Hematopoietic multipotent progenitor cell treated with erythropoietin and hydrocortisone succinate and interleukin-3 and kit ligand, for 6 days (in vitro differentiated cells): ENCODE measurements around the gene CELA2A.
A peak's percentile ranks its signal among the peaks of the same experiment; 100 is the strongest.
"Not testable (repeated sequence)": the region's sequence is repeated elsewhere in the genome, so short reads cannot be mapped to it uniquely, and the experiment has no call there.

Experiments
- DNase-seq: peaks from one replicate; pipeline ENCODE4 v3.0.0-alpha.2; 2015

Gene CELA2A

GRCh38 chr1:15425521-15425920 is 31.0 kb upstream of the CELA2A start:
- no peak for DNase-seq

GRCh38 chr1:15425958-15426357 is 30.6 kb upstream of the CELA2A start:
- DNase-seq: no peak

GRCh38 chr1:15426492-15427279 is 29.8 kb upstream of the CELA2A start:
- peak; percentile 36 for DNase-seq

DNA sequence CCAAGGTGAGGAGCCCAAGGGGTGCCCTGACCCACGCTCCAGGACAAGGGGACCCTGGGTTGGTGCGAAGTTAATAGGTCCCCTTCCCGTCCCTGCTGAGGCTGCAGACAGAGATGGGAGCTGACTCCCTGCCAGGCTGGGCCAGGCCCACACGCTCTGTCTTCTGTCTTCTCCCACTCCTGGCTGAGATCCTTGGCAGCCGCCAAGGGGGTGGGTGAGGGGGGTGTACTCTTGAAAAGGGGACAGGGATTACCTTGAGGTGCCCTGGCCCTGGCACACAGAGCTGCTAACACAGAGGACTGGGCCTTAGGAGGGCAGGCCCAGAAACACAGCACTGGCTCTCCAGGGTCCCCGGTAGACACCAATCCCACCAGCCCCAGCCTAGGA is 29.3 kb upstream of the CELA2A start:
- DNase-seq: no peak

GRCh38 chr1:15428252-15428651 is 28.3 kb upstream of the CELA2A start:
- not testable (repeated sequence) for DNase-seq

- DNase-seq: no peak
Measured at GRCh38 chr1:15428815-15429435, 27.6 kb upstream of the CELA2A start.

- DNase-seq: no peak
Measured at GRCh38 chr1:15429701-15430149, 26.8 kb upstream of the CELA2A start.

GRCh38 chr1:15430787-15431570 is 25.6 kb upstream of the CELA2A start:
- peak; percentile 67 for DNase-seq

DNA sequence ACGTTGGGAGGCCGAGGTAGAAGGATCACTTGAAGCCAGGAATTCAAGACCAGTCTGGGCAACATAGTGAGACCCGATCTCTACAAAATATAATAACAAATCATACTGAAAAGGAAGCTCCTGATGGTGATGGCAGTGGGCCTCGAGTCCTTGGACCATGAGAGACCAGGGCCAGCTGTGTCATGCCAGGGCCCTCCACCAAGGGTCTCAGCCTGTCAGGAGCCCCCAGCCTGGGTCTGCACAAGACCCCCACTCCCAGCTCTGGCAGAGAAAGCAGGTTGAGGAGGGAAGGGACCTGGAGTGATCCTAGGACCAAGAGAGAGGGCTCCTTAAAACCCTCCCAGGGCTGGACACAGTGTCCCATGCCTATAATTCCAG is 25.0 kb upstream of the CELA2A start:
- no peak for DNase-seq

GRCh38 chr1:15432324-15432723 is 24.2 kb upstream of the CELA2A start:
- no peak for DNase-seq

GRCh38 chr1:15433471-15433870 is 23.1 kb upstream of the CELA2A start:
- no peak for DNase-seq

GRCh38 chr1:15434739-15435138 is 21.8 kb upstream of the CELA2A start:
- DNase-seq: peak; percentile 83

- DNase-seq: no peak
Measured at GRCh38 chr1:15435239-15436077, 21.1 kb upstream of the CELA2A start.

- no peak for DNase-seq
Measured at GRCh38 chr1:15436881-15437442, 19.6 kb upstream of the CELA2A start.

- DNase-seq: no peak
Measured at GRCh38 chr1:15439325-15439724, 17.2 kb upstream of the CELA2A start.

DNA sequence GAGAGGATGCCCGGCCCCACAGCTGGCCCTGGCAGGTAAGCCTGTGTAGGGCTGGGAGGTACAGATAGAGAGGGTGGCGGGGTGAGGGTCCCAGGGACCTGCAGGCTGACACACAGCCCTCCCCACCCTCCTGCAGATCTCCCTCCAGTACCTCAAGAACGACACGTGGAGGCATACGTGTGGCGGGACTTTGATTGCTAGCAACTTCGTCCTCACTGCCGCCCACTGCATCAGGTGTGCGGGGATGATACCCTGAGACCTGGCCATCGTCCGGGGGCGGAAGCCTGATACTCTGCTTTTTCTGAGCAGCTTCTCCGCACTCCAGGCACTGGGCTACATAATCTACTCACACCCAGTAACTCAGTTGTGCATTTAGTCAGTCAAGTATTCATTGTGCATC is 16.2 kb upstream of the CELA2A start:
- DNase-seq: no peak

DNA sequence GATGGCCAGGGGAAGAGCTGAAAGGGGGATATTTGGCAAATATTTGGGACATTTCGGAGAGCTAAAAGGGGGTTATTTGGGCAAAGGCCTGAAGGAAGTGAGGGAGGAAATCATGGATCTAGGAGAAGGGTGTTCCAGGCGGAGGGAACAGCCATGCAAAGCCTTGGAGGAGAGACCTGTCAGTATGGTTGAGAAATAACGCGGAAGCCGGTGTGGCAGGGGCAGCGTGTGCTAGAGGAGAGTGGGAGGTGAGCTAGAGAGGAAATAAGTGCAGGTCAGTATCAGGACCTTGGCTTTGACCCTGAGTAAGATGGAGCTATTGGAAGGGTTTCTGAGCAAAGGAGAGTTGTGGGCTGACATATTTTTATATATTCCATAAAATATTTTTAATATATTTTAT is 15.3 kb upstream of the CELA2A start:
- no peak for DNase-seq

DNA sequence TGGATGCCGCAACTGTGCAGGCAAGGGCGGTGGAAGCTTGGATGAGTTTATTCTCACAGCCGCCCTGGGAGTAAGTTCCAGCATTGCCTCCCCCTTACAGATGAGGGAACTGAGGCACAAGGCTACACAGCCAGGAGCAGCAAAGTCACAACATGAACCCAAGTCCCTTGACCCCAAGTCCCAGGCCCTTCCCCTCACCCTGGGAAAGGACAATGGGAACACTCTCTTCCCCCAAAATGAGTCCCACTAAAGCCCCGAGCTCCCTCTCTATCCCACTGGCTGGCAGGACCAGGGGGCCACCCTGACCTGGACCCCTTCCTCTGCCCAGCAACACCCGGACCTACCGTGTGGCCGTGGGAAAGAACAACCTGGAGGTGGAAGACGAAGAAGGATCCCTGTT is 14.4 kb upstream of the CELA2A start:
- DNase-seq: no peak

DNA sequence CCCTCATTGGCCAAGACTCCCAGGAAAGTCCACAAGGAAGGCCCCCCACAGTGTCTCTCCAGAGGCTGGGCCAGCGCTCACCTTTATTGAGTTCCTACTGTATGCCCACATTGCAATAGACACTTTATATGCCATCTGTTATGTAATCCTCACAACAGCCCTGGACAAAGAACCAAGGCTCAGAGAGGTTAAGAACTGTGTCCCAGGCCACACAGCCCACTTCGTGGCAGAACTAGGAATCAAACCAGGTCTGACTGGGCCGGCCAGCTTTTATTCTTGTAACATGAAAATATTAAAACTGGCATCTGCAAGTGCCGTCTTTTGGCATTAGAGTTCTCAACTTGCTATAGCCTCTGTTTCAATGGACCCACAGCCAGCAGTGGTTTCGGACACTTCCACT is 13.8 kb upstream of the CELA2A start:
- DNase-seq: no peak

DNA sequence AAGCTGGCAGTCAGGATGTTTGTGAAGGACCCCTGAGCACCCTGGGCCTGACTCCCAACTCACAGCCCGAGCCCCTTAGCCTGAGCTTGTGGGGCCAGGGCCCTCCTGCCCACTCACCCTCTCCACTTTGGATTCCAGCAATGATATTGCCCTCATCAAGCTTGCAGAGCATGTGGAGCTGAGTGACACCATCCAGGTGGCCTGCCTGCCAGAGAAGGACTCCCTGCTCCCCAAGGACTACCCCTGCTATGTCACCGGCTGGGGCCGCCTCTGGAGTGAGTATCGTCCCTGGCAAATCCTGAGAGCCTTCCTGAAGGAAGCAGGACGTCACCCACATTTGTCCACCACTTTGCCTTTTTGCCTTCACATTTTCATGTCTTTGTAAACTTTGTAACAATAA is 13.3 kb upstream of the CELA2A start:
- no peak for DNase-seq

DNA sequence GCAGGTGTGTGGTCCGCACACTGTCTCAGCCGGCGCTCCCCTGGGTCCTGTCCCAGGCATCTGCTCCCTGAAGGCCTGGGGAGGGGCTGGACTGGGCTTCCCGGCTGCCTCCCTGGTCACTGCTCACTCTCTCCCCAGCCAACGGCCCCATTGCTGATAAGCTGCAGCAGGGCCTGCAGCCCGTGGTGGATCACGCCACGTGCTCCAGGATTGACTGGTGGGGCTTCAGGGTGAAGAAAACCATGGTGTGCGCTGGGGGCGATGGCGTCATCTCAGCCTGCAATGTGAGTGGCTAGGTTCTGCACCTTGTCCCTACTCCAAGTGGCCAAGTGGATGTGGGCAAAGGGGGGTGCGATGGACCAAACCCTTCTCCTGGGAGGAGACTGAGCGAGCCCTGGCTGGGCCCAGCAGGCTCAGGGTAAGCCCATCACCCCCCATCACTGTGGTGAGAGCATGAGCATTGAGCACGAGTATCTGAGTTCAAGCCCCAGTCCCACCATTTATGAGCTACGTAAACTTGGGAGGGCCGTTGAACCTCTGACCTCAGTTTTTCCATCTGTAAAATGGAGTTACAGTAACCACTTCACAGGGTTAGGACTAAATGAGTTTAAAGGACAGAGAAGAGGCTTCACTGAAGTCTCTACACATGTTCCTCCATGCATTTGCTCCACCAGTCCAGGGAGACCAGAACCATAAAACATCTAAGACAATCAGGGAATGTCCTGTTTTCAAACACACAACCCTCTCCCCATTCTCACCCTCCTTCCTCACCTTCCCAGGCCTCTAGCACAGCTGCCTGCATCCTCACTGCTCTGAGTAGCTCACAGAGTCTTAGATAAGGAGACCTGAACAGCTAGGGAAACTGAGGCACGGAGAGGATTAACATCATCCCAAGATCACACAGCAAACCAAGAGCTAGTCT is 11.8 kb upstream of the CELA2A start:
- DNase-seq: no peak
